ENCODE measurements around the gene DHRS7B. TPM values are rescaled to one million over a fixed set of nuclear protein-coding genes. Genes with fewer than 3 reads are reported as not detected.

DHRS7B gene
- total and polyA plus RNA-seq, 9 of the 15 experiments (the other 6 are each of a cell fraction or from before 2014, with no cell fraction given), result 8.0 to 30.7 (median 14.8) TPM

DNA sequence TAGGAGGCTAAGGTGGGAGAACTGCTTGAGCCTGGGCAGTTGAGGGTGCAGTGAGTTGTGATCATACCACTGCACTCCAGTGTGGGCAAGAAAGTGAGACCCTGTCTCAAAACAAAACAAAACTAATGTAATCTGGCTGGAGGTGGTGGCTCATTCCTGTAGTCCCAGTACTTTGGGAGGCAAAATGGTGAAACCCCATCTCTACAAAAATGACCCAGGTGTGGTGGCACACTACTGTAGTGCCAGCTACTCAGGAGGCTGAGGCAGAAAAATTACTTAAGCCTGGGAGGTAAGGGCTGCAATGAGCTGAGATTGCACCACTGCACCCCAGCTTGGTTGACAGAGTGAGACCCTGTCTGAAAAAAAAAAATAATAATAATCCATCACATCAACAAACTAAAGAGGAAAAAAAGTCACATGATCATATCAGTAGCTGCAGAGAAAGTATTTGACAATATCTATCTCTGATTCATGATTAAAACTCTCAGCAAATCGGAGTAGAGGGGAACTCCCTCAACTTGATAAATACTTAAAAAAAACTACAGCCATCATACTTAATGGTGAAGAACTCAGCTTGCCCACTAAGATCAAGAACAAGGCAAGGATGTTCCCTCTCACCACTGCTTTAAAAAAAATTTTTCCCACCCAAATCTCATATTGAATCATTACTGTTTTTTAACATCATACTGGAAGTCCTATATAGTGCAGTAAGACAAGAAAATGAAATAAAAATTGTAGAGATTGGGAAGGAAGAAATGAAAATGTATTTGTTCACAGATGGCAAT, 31.0 kb downstream of the DHRS7B start:
- POLR2A ChIA-PET, result no interaction called here
- ATAC-seq, result no peak
- no peak for FAIRE-seq
- no peak for TF ChIP-seq NR4A1 (CRISPR knock-in tag; IDR thresholded peaks at IDR 0.05)
- TF ChIP-seq NR4A1 (tag; IDR thresholded peaks at IDR 0.05), result no peak
- TF ChIP-seq, protein P1, sequence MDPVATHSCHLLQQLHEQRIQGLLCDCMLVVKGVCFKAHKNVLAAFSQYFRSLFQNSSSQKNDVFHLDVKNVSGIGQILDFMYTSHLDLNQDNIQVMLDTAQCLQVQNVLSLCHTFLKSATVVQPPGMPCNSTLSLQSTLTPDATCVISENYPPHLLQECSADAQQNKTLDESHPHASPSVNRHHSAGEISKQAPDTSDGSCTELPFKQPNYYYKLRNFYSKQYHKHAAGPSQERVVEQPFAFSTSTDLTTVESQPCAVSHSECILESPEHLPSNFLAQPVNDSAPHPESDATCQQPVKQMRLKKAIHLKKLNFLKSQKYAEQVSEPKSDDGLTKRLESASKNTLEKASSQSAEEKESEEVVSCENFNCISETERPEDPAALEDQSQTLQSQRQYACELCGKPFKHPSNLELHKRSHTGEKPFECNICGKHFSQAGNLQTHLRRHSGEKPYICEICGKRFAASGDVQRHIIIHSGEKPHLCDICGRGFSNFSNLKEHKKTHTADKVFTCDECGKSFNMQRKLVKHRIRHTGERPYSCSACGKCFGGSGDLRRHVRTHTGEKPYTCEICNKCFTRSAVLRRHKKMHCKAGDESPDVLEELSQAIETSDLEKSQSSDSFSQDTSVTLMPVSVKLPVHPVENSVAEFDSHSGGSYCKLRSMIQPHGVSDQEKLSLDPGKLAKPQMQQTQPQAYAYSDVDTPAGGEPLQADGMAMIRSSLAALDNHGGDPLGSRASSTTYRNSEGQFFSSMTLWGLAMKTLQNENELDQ (CRISPR knock-in tag; IDR thresholded peaks at IDR 0.05; ENCODE audit: borderline replicate concordance), result no peak
- TF ChIP-seq STAT6 (CRISPR knock-in tag; IDR thresholded peaks at IDR 0.05), result no peak
- TF ChIP-seq TCF7 (IDR thresholded peaks at IDR 0.05; ENCODE audit: borderline replicate concordance), result no peak
- TF ChIP-seq ZNF140 (CRISPR knock-in tag; IDR thresholded peaks at IDR 0.05), result no peak
- no peak for TF ChIP-seq PRMT5 (CRISPR knock-in tag; IDR thresholded peaks at IDR 0.05)
- TF ChIP-seq, protein P2, sequence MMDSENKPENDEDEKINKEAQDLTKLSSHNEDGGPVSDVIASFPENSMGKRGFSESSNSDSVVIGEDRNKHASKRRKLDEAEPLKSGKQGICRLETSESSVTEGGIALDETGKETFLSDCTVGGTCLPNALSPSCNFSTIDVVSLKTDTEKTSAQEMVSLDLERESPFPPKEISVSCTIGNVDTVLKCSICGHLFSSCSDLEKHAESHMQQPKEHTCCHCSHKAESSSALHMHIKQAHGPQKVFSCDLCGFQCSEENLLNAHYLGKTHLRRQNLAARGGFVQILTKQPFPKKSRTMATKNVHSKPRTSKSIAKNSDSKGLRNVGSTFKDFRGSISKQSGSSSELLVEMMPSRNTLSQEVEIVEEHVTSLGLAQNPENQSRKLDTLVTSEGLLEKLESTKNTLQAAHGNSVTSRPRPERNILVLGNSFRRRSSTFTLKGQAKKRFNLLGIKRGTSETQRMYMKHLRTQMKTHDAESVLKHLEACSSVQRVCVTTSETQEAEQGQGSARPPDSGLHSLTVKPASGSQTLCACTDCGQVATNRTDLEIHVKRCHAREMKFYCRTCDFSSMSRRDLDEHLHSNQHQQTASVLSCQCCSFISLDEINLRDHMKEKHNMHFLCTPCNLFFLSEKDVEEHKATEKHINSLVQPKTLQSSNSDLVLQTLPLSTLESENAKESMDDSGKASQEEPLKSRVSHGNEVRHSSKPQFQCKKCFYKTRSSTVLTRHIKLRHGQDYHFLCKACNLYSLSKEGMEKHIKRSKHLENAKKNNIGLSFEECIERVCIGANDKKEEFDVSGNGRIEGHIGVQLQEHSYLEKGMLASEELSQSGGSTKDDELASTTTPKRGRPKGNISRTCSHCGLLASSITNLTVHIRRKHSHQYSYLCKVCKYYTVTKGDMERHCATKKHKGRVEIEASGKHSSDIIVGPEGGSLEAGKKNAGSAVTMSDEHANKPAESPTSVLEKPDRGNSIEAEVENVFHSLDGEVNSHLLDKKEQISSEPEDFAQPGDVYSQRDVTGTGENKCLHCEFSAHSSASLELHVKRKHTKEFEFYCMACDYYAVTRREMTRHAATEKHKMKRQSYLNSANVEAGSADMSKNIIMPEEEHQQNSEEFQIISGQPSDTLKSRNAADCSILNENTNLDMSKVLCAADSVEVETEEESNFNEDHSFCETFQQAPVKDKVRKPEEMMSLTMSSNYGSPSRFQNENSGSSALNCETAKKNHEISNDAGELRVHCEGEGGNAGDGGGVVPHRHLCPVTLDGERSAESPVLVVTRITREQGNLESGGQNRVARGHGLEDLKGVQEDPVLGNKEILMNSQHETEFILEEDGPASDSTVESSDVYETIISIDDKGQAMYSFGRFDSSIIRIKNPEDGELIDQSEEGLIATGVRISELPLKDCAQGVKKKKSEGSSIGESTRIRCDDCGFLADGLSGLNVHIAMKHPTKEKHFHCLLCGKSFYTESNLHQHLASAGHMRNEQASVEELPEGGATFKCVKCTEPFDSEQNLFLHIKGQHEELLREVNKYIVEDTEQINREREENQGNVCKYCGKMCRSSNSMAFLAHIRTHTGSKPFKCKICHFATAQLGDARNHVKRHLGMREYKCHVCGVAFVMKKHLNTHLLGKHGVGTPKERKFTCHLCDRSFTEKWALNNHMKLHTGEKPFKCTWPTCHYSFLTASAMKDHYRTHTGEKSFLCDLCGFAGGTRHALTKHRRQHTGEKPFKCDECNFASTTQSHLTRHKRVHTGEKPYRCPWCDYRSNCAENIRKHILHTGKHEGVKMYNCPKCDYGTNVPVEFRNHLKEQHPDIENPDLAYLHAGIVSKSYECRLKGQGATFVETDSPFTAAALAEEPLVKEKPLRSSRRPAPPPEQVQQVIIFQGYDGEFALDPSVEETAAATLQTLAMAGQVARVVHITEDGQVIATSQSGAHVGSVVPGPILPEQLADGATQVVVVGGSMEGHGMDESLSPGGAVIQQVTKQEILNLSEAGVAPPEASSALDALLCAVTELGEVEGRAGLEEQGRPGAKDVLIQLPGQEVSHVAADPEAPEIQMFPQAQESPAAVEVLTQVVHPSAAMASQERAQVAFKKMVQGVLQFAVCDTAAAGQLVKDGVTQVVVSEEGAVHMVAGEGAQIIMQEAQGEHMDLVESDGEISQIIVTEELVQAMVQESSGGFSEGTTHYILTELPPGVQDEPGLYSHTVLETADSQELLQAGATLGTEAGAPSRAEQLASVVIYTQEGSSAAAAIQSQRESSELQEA (IDR thresholded peaks at IDR 0.05; ENCODE audit: low read depth), result no peak

More for the DNA sequence above, 31.0 kb downstream of the DHRS7B start:
- Histone ChIP-seq H2AFZ (ENCODE audit: low read depth, low read length) (no peak overlapping the region), H3K79me2 (ENCODE audit: control insufficient read depth, insufficient read depth, low read length) (no peaks in the 10 kb centered on the region), H3K36me3 (ENCODE audit: control insufficient read depth, insufficient read depth, low read length) (no peaks in the 10 kb centered on the region), H3K27ac (ENCODE audit: extremely low read depth, low read depth, low read length) (no peak overlapping the region), H3K9me3 (replicated peaks; ENCODE audit: control insufficient read depth, insufficient read depth, low read depth, low read length) (no peaks in the 10 kb centered on the region), H3K4me1 (replicated peaks in 1 of 2; ENCODE audit: control insufficient read depth in 2 of 2, insufficient read depth in 2 of 2, low read length in 2 of 2) (no peaks in the 10 kb centered on the region; a peak in 1 of 5 replicates), H3K4me3 (no peak overlapping the region), H3K9ac (ENCODE audit: insufficient read depth in 1 of 2, low read depth in 2 of 2, low read length in 2 of 2) (no peak overlapping the region), H4K20me1 (replicated peaks; ENCODE audit: control insufficient read depth, insufficient read depth, low read length) (no peaks in the 10 kb centered on the region), H3K9me1 (ENCODE audit: control insufficient read depth, insufficient read depth, low read length) (no peaks in the 10 kb centered on the region), H3K4me2 (ENCODE audit: insufficient read depth, low read length) (no peak overlapping the region), H3K27me3 (ENCODE audit: control insufficient read depth in 2 of 2, insufficient read depth in 2 of 2, low read length in 2 of 2) (no peaks in the 10 kb centered on the region)
- intact Hi-C loops (cut with micrococcal nuclease), result no loop called here
- CTCF ChIA-PET (ENCODE audit: low intra/inter-chr PET ratio), result no interaction called here
- BruUV-seq (replicated peaks), result no TSS peak
- DNase-seq (ENCODE audit: extremely low read depth in 1 of 4, low spot score in 3 of 4), result no peak
- in situ Hi-C loops (cut with MboI), result no loop called here
- WGBS (ENCODE audit: insufficient coverage, low coverage, missing lambda C conversion rate), result 22% methylated on average over 1 of the region's 1 CpG
